OCI-LY7 (cell line): ENCODE data around the gene ICAM1. TPM values are rescaled to one million over a fixed set of nuclear protein-coding genes. Genes with fewer than 3 reads are reported as not detected.

Experiments
- BruUV-seq: library from RNA; stranded (reverse); fragments of 400-500 nt; replicated peaks from 2 replicates; lab custom pipeline; 2021; lab: Mats Ljungman, UMichigan
- CTCF ChIA-PET: fragments of 300-600 bp; sonication (Branson Sonifier 250); formaldehyde crosslinking; loops from one replicate; lab custom pipeline; 2022; ENCODE audit warnings: antibody characterized with exemption; ENCODE audit not compliant: unreplicated experiment; lab: Charles Lee
- POLR2A ChIA-PET: fragments of 300-600 bp; sonication (Branson Sonifier 250); formaldehyde crosslinking; loops from one replicate; lab custom pipeline; 2022; ENCODE audit warnings: antibody characterized with exemption; lab: Charles Lee
- DNase-seq: peaks from one replicate; pipeline ENCODE4 v3.0.0-alpha.2; 2015; ENCODE audit warnings: low spot score
- H2AFZ ChIP-seq: fragments of 200-600 bp; sonication (generic), shearing (Covaris generic); 2 replicates; pipeline ENCODE4 v1.6.1; 2014; ENCODE audit warnings: mild to moderate bottlenecking, antibody characterized with exemption, low read length, moderate library complexity
- H3K27ac ChIP-seq: fragments of 200-600 bp; sonication (generic); 2 replicates; pipeline ENCODE4 v1.5.1; 2014; ENCODE audit warnings: mixed run types, low read depth, mild to moderate bottlenecking, moderate library complexity, low read length, inconsistent platforms; ENCODE audit not compliant: poor library complexity, severe bottlenecking
- H3K36me3 ChIP-seq: fragments of 200-600 bp; sonication (generic); 2 replicates; pipeline ENCODE4 v1.6.1; 2014; ENCODE audit warnings: mild to moderate bottlenecking, antibody characterized with exemption, low read length, moderate library complexity, mixed read lengths; ENCODE audit not compliant: insufficient read depth
- H3K4me1 ChIP-seq: fragments of 200-600 bp; sonication (generic); 2 replicates; pipeline ENCODE4 v1.5.1; 2014; ENCODE audit warnings: mild to moderate bottlenecking, low read length; ENCODE audit not compliant: insufficient read depth, poor library complexity, severe bottlenecking
- H3K4me2 ChIP-seq: fragments of 200-600 bp; sonication (generic); 2 replicates; pipeline ENCODE4 v1.6.1; 2014; ENCODE audit warnings: mild to moderate bottlenecking, low read length
- H3K4me3 ChIP-seq: fragments of 200-600 bp; sonication (generic); 2 replicates; pipeline ENCODE4 v1.5.1; 2014; ENCODE audit warnings: mild to moderate bottlenecking, low read depth, low read length; ENCODE audit not compliant: poor library complexity, severe bottlenecking
- H3K79me2 ChIP-seq: fragments of 200-600 bp; sonication (generic); 2 replicates; pipeline ENCODE4 v1.6.1; 2016; ENCODE audit warnings: low read depth, mild to moderate bottlenecking, low read length, moderate library complexity, mixed read lengths; ENCODE audit not compliant: insufficient read depth
- H3K9me2 ChIP-seq: fragments of 200-600 bp; sonication (generic); 2 replicates; pipeline ENCODE4 v1.6.1; 2016; ENCODE audit warnings: mild to moderate bottlenecking, low read length, mixed read lengths; ENCODE audit not compliant: insufficient read depth
- H3K9me3 ChIP-seq: fragments of 200-600 bp; sonication (generic); 2 replicates; pipeline ENCODE4 v1.6.1; 2014; ENCODE audit warnings: mild to moderate bottlenecking, mixed run types, low read length, mixed read lengths
- H4K20me1 ChIP-seq: fragments of 200-600 bp; sonication (generic); 2 replicates; pipeline ENCODE4 v1.6.1; 2014; ENCODE audit warnings: mild to moderate bottlenecking, antibody characterized with exemption, low read length, moderate library complexity, mixed read lengths; ENCODE audit not compliant: insufficient read depth
- CTCF ChIP-seq: fragments of 200-600 bp; sonication (generic); conservative IDR thresholded peaks from 2 replicates; pipeline ENCODE4 v1.5.1; 2014; ENCODE audit warnings: mild to moderate bottlenecking, antibody characterized with exemption, low read length, moderate library complexity, mixed read lengths
- EZH2phosphoT487 ChIP-seq: fragments of 200-600 bp; sonication (generic); IDR thresholded peaks from 2 replicates; pipeline ENCODE4 v1.6.1; 2018; ENCODE audit warnings: low read depth, borderline replicate concordance, mild to moderate bottlenecking, mixed run types, antibody characterized with exemption, low read length, moderate library complexity, mixed read lengths
- intact Hi-C: fragments of 100-400 bp; cut with micrococcal nuclease; formaldehyde crosslinking; loops from one replicate; pipeline ENCODE4 v1.10.0; 2022; ENCODE audit not compliant: unreplicated experiment
- total RNA-seq, 2 experiments: library from RNA; depleted of rRNA in 1 of 2; stranded (reverse); fragments of >200 nt in 1 of 2; shearing (Covaris generic) in 1 of 2; gene quantifications; 2 replicates each; pipeline ENCODE4 v1.2.3, GENCODE V29; 2014 to 2022

The ICAM1 gene
- total RNA-seq, 2 experiments from 2014 or later = 12.0 to 13.4 TPM

GRCh38 chr19:10325732-10326131 is 54.8 kb downstream of the ICAM1 start:
- H4K20me1 ChIP-seq = 0 out of 2 replicates have a peak, but pooled peaks cover 4% of the 10 kb centered on the region
- H2AFZ ChIP-seq = no peak overlapping the region
- intact Hi-C loops = no loop called here
- TF ChIP-seq CTCF (no peak), EZH2phosphoT487 (no peak)
- no peaks in the 10 kb centered on the region for H3K9me3 ChIP-seq
- H3K27ac ChIP-seq = no peak overlapping the region
- H3K4me3 ChIP-seq = no peak overlapping the region
- no peak for DNase-seq
- H3K9me2 ChIP-seq = no peaks in the 10 kb centered on the region
- no TSS peak for BruUV-seq
- CTCF ChIA-PET = no interaction called here
- H3K79me2 ChIP-seq = peaks cover 7% of the 10 kb centered on the region; the same call in 1 of the 2 replicates
- no peaks in the 10 kb centered on the region for H3K4me1 ChIP-seq
- POLR2A ChIA-PET = interaction anchor here (0.7 kb wide), 1 partner anchor 43 kb away, joined by 3 read pairs; no protein-coding TSS in a partner anchor
- H3K4me2 ChIP-seq = no peak overlapping the region
- peaks cover 100% of the 10 kb centered on the region for H3K36me3 ChIP-seq

DNA sequence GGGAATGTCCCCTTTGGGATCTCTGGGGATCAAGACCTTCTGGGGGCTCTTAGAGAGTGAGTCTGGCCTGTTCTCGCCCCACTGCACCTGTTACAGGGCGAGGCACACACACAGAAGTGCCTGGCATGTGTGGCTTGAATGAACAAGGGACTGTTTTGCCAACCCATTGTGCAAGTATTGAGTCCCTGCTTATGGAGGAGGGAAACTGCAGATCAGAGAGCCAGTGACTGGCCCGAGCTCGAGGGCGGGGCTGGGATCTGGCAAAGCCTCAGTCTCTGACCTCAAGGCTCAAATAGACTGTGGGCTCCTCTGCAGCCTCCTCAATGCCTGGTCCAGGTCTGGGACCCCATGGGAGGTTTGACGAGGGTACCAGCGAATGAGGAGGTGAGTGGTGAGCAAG is 56.9 kb downstream of the ICAM1 start:
- Histone ChIP-seq H3K79me2 (peaks cover 26% of the 10 kb centered on the region), H3K27ac (no peak overlapping the region), H3K9me2 (no peaks in the 10 kb centered on the region), H3K4me3 (no peak overlapping the region), H3K9me3 (no peaks in the 10 kb centered on the region), H2AFZ (no peak overlapping the region), H3K4me2 (no peak overlapping the region), H4K20me1 (peaks cover 12% of the 10 kb centered on the region), H3K4me1 (peaks cover 11% of the 10 kb centered on the region), H3K36me3 (peaks cover 96% of the 10 kb centered on the region)
- no TSS peak for BruUV-seq
- intact Hi-C loops = no loop called here
- DNase-seq = no peak
- TF ChIP-seq EZH2phosphoT487 (no peak), CTCF (no peak)
- ChIA-PET POLR2A (no interaction called here), CTCF (no interaction called here)

- Histone ChIP-seq H3K9me2 (no peaks in the 10 kb centered on the region), H3K36me3 (peaks cover 86% of the 10 kb centered on the region), H3K27ac (no peak overlapping the region), H2AFZ (no peak overlapping the region), H4K20me1 (peaks cover 12% of the 10 kb centered on the region), H3K4me3 (no peak overlapping the region), H3K9me3 (no peaks in the 10 kb centered on the region), H3K4me1 (peaks cover 12% of the 10 kb centered on the region), H3K79me2 (peaks cover 30% of the 10 kb centered on the region), H3K4me2 (no peak overlapping the region)
- no TSS peak for BruUV-seq
- DNase-seq = no peak
- intact Hi-C loops = no loop called here
- ChIA-PET POLR2A (no interaction called here), CTCF (no interaction called here)
- TF ChIP-seq EZH2phosphoT487 = no peak
- no peak for TF ChIP-seq CTCF
These were observed 57.9 kb downstream of the ICAM1 start for GRCh38 chr19:10328558-10329429.
